K562 (cell line): Measurements from ENCODE around the gene PCNX2. TPM values are rescaled to one million over a fixed set of nuclear protein-coding genes. Genes with fewer than 3 reads are reported as not detected.

ENCODE experiments used
- ATAC-seq: fragments of 200-7000 bp; cut with Tn5 transposase; 3 replicates; pipeline ENCODE4 v1.9.1; 2020; ENCODE audit warnings: moderate library complexity
- BruUV-seq: library from RNA; stranded (reverse); fragments of 400-500 nt; replicated peaks from 2 replicates; lab custom pipeline; 2021; lab: Mats Ljungman, UMichigan
- CTCF ChIA-PET: fragments of 300-600 bp; formaldehyde crosslinking; extraction: SDS; loops from one replicate; lab custom pipeline; 2021; ENCODE audit warnings: low intra/inter-chr PET ratio; lab: Yijun Ruan, JAX
- POLR2A ChIA-PET: fragments of 300-600, 350-650 bp; sonication (Branson Sonifier 250); formaldehyde crosslinking; extraction: SDS; loops from one replicate; lab custom pipeline; 2021; ENCODE audit warnings: antibody characterized with exemption, inconsistent platforms; lab: Yijun Ruan, JAX
- DNase-seq, 4 experiments: peaks; one replicate each; pipeline versions ENCODE4 v3.0.0 to v3.0.0-alpha.2; 2011 to 2018; ENCODE audit warnings: low spot score in 3 of 4, mixed read lengths in 3 of 4; ENCODE audit errors: extremely low read depth in 1 of 4
- FAIRE-seq: peaks from 2 replicates; lab custom pipeline; 2011; peaks lifted over from hg19 to GRCh38; lab: Jason Lieb, UNC
- H2AFZ ChIP-seq: 2 replicates; pipeline ENCODE4 v1.6.0; 2011; ENCODE audit warnings: low read depth, low read length, control low read depth, inconsistent platforms
- H3K27ac ChIP-seq: fragments of 200-600 bp; 3 replicates; pipeline ENCODE4 v1.8.0; 2011; ENCODE audit warnings: low read depth, mild to moderate bottlenecking, control low read depth, inconsistent platforms, low read length, moderate library complexity, mixed read lengths; ENCODE audit errors: extremely low read depth
- H3K27me3 ChIP-seq, 2 experiments: fragments of 300-600 bp in 1 of 2; 2 replicates in 1 of 2; 3 replicates in 1 of 2; pipeline versions ENCODE4 v1.6.0 to v1.8.0; 2011; ENCODE audit warnings: inconsistent platforms in 2 of 2, low read length in 2 of 2, mild to moderate bottlenecking in 1 of 2, mixed read lengths in 1 of 2, moderate library complexity in 1 of 2; ENCODE audit not compliant: control insufficient read depth in 2 of 2, insufficient read depth in 2 of 2
- H3K36me3 ChIP-seq: fragments of 300-600 bp; 3 replicates; pipeline ENCODE4 v1.8.0; 2011; ENCODE audit warnings: mild to moderate bottlenecking, low read length, inconsistent platforms; ENCODE audit not compliant: control insufficient read depth, insufficient read depth
- H3K4me1 ChIP-seq, 2 experiments: fragments of 200-600 bp in 1 of 2; replicated peaks in 1 of 2; 2 replicates in 1 of 2; 3 replicates in 1 of 2; pipeline versions ENCODE4 v1.5.1 to v1.8.0; 2011; ENCODE audit warnings: inconsistent platforms in 2 of 2, low read length in 2 of 2, mild to moderate bottlenecking in 1 of 2, mixed read lengths in 1 of 2, moderate library complexity in 1 of 2; ENCODE audit not compliant: control insufficient read depth in 2 of 2, insufficient read depth in 2 of 2
- H3K4me2 ChIP-seq: 2 replicates; pipeline ENCODE4 v1.6.1; 2011; ENCODE audit warnings: low read length, control low read depth, inconsistent platforms, mixed read lengths; ENCODE audit not compliant: insufficient read depth
- H3K4me3 ChIP-seq: fragments of 200-600 bp; sonication (generic), shearing (Covaris generic); 2 replicates; pipeline ENCODE4 v1.5.1; 2016; ENCODE audit warnings: control low read depth, inconsistent platforms
- H3K79me2 ChIP-seq: fragments of 200-600 bp; 3 replicates; pipeline ENCODE4 v1.8.0; 2011; ENCODE audit warnings: low read length, inconsistent platforms; ENCODE audit not compliant: control insufficient read depth, insufficient read depth
- H3K9ac ChIP-seq, 2 experiments: 2 replicates each; pipeline versions ENCODE4 v1.6.0 to v1.6.1; 2011; ENCODE audit warnings: low read depth in 2 of 2, low read length in 2 of 2, control low read depth in 1 of 2, inconsistent platforms in 1 of 2, mild to moderate bottlenecking in 1 of 2, mixed read lengths in 1 of 2; ENCODE audit not compliant: insufficient read depth in 1 of 2
- H3K9me1 ChIP-seq: one replicate; pipeline ENCODE4 v1.6.0; 2011; ENCODE audit warnings: inconsistent platforms, mild to moderate bottlenecking, low read length, moderate library complexity; ENCODE audit not compliant: control insufficient read depth, insufficient read depth
- H3K9me3 ChIP-seq: replicated peaks from 2 replicates; pipeline ENCODE4 v1.5.1; 2011; ENCODE audit warnings: low read depth, low read length, inconsistent platforms; ENCODE audit not compliant: control insufficient read depth, insufficient read depth
- H4K20me1 ChIP-seq: replicated peaks from 2 replicates; pipeline ENCODE4 v1.6.1; 2011; ENCODE audit warnings: low read length, inconsistent platforms, mixed read lengths; ENCODE audit not compliant: control insufficient read depth, insufficient read depth
- CCAR2 ChIP-seq: fragments of 200-400 bp; formaldehyde crosslinking; IDR thresholded peaks from 2 replicates; pipeline ENCODE4 v1.6.1; 2017; ENCODE audit warnings: mild to moderate bottlenecking, low read depth, low read length
- CEBPZ ChIP-seq: fragments of 150-350 bp; IDR thresholded peaks from 2 replicates; pipeline ENCODE4 v1.6.1; 2014; ENCODE audit warnings: low read depth, mild to moderate bottlenecking, low read length, borderline replicate concordance
- CTBP1 ChIP-seq: fragments of 450-650 bp; IDR thresholded peaks from 2 replicates; pipeline ENCODE4 v1.6.1; 2016; ENCODE audit warnings: borderline replicate concordance
- FOXO4 ChIP-seq: fragments of 450-650 bp; formaldehyde crosslinking; IDR thresholded peaks from 2 replicates; pipeline ENCODE4 v1.4.0; 2020; ENCODE audit warnings: mild to moderate bottlenecking, moderate library complexity
- MXD1 ChIP-seq: fragments of 250-450 bp; sonication (Bioruptor Pico); IDR thresholded peaks from 2 replicates; pipeline ENCODE4 v1.8.0; 2021; ENCODE audit warnings: borderline replicate concordance, mild to moderate bottlenecking, moderate library complexity; ENCODE audit not compliant: poor library complexity, severe bottlenecking
- POLR3G ChIP-seq: IDR thresholded peaks from 2 replicates; pipeline ENCODE4 v1.6.1; 2011; ENCODE audit not compliant: insufficient read length, insufficient replicate concordance; ENCODE audit errors: extremely low read depth
- ZNF785 ChIP-seq: fragments of 250-450 bp; sonication (Bioruptor Pico); IDR thresholded peaks from 2 replicates; pipeline ENCODE4 v1.4.0; 2020; ENCODE audit warnings: mild to moderate bottlenecking
- WGBS: fragments of 100-300 bp; shearing (Covaris generic); methylation state at CpG from one replicate; pipeline ENCODE4 v1.1.6; 2016; ENCODE audit warnings: low coverage, mixed read lengths; ENCODE audit not compliant: insufficient coverage; ENCODE audit errors: missing lambda C conversion rate; 5-methylcytosine and 5-hydroxymethylcytosine counted together
- in situ Hi-C: fragments of 300-500 bp; cut with MboI; formaldehyde crosslinking; loops from 4 replicates; pipeline ENCODE4 v1.15.0; 2018; ENCODE audit warnings: inconsistent platforms, mixed read lengths
- intact Hi-C: fragments of 100-400 bp; cut with micrococcal nuclease; formaldehyde crosslinking; loops from 2 replicates; pipeline ENCODE4 v1.14.2; 2022
- polyA plus RNA-seq, 8 experiments: library from polyadenylated mRNA; depleted of rRNA in 4 of 8; stranded (reverse) in 5 of 8; unstranded in 3 of 8; fragments of >200 nt; fragmentation: Nextera tagmentation in 2 of 8; fragmentation: Illumina TruSeq in 1 of 8; extraction: Ambion mirVana in 2 of 8; extraction: Trizol in 1 of 8; gene quantifications; 2 replicates each; pipeline versions ENCODE4 v1.2.1 to v1.2.3, GENCODE V29; 2011 to 2014; ENCODE audit warnings: inconsistent platforms in 1 of 8, missing spikeins in 1 of 8
- total RNA-seq, 7 experiments: library from RNA; depleted of rRNA in 6 of 7; stranded (reverse); fragments of >200 nt in 6 of 7; fragmentation: Illumina TruSeq in 2 of 7; extraction: Trizol in 2 of 7; gene quantifications; 2 replicates each; pipeline versions ENCODE4 v1.2.1 to v1.2.3, GENCODE V29; 2011 to 2021; ENCODE audit warnings: low replicate concordance in 1 of 7

PCNX2 gene
- total and polyA plus RNA-seq, 9 of the 15 experiments (the other 6 are each of a cell fraction or from before 2014, with no cell fraction given) = 0.07 to 0.33 TPM; not detected in 7

- H2AFZ ChIP-seq = no peak overlapping the region
- H3K4me2 ChIP-seq = no peak overlapping the region
- no peak overlapping the region for H3K4me3 ChIP-seq
- no peak overlapping the region for H3K9ac ChIP-seq
- H3K9me3 ChIP-seq = no peaks in the 10 kb centered on the region
- H3K27me3 ChIP-seq = no peaks in the 10 kb centered on the region
- H3K4me1 ChIP-seq = no peaks in the 10 kb centered on the region; a peak in 1 of 5 replicates
- FAIRE-seq (no peak), DNase-seq (no peak), ATAC-seq (no peak)
- no peaks in the 10 kb centered on the region for H3K79me2 ChIP-seq
- H4K20me1 ChIP-seq = no peaks in the 10 kb centered on the region
- H3K36me3 ChIP-seq = peaks cover 30% of the 10 kb centered on the region; the same call in 2 of the 3 replicates
- no peaks in the 10 kb centered on the region for H3K9me1 ChIP-seq
- in situ Hi-C loops (no loop called here), intact Hi-C loops (no loop called here)
- ChIA-PET POLR2A (interaction anchor here (0.6 to 1.8 kb wide), 2 partner anchors 9 to 15 kb away, joined by 3 to 7 read pairs; no protein-coding TSS in a partner anchor), CTCF (no interaction called here)
- no peak overlapping the region for H3K27ac ChIP-seq
- WGBS = 76% methylated on average over 10 of the region's 10 CpGs
- TF ChIP-seq CEBPZ (no peak), CCAR2 (no peak), FOXO4 (CRISPR knock-in tag) (no peak), POLR3G (no peak), MXD1 (CRISPR knock-in tag) (no peak), CTBP1 (no peak), ZNF785 (CRISPR knock-in tag) (no peak)
- BruUV-seq = no TSS peak
Observed at GRCh38 chr1:232965124-232965911, 330.2 kb downstream of the PCNX2 start.
